Peyer's patch (tissue), 4 donors: ENCODE results near the gene ITCH. TPM values are rescaled to one million over a fixed set of nuclear protein-coding genes. Genes with fewer than 3 reads are reported as not detected.
"Not testable (repeated sequence)": the region's sequence is repeated elsewhere in the genome, so short reads cannot be mapped to it uniquely, and the experiment has no call there.

Experiments used
- DNase-seq, 3 donors: peaks; one replicate each; pipeline ENCODE4 v3.0.0-alpha.2; 2017 to 2019
- H3K27ac ChIP-seq, 4 donors: fragments of 200-600 bp; sonication (generic); one replicate each; pipeline ENCODE4 v1.5.1; 2016 to 2019
- H3K27me3 ChIP-seq, 2 donors: fragments of 200-600 bp; sonication (generic); one replicate each; pipeline ENCODE4 v1.5.1; 2019
- H3K36me3 ChIP-seq, 3 donors: fragments of 200-600 bp; sonication (generic); one replicate each; pipeline ENCODE4 v1.5.1; 2016 to 2019
- H3K4me1 ChIP-seq, 4 donors: fragments of 200-600 bp; sonication (generic); one replicate each; pipeline ENCODE4 v1.5.1; 2016 to 2019
- H3K4me3 ChIP-seq, 4 donors: fragments of 200-600 bp; sonication (generic); 1 replicate in 3 of 4; 2 replicates in 1 of 4; pipeline ENCODE4 v1.5.1; 2016 to 2019; ENCODE audit warnings: mild to moderate bottlenecking in 1 of 4
- H3K9me3 ChIP-seq, 4 donors: fragments of 200-600 bp; sonication (generic); one replicate each; pipeline ENCODE4 v1.5.1; 2016 to 2019; ENCODE audit warnings: mild to moderate bottlenecking in 1 of 4
- CTCF ChIP-seq, 6 experiments: fragments of 450-650 bp in 4 of 6; fragments of 200-600 bp in 2 of 6; sonication (generic) in 1 of 6; IDR thresholded peaks; one replicate each; pipeline ENCODE4 v1.5.1; 2017 to 2019; ENCODE audit warnings: antibody characterized with exemption in 6 of 6, mild to moderate bottlenecking in 3 of 6, moderate library complexity in 1 of 6
- POLR2A ChIP-seq, 2 donors: fragments of 450-650 bp; IDR thresholded peaks; one replicate each; pipeline ENCODE4 v1.5.1; 2017; ENCODE audit warnings: antibody characterized with exemption in 2 of 2, mild to moderate bottlenecking in 2 of 2, moderate library complexity in 2 of 2
- total RNA-seq, 4 donors: library from RNA; depleted of rRNA; stranded (reverse); fragments of >200 nt; gene quantifications; one replicate each; pipeline ENCODE4 v1.1.0, GENCODE V29; 2016

The ITCH gene
- total RNA-seq, 4 donors from 2014 or later: 43.6 to 69.3 (median 59.8) TPM

- Histone ChIP-seq H3K9me3 (no peaks in the 10 kb centered on the region), H3K27ac (peak overlapping the region in 3 of 4 donors; percentile 51 to 86 (median 81)), H3K4me3 (peak overlapping the region in 1 of 4 donors; percentile 3), H3K36me3 (no peaks in the 10 kb centered on the region), H3K4me1 (peaks cover 0 to 12% (median 0%) of the 10 kb centered on the region in 4 donors), H3K27me3 (no peaks in the 10 kb centered on the region)
- DNase-seq: peak in 2 of 3 donors; percentile 64 to 67
- TF ChIP-seq POLR2A (IDR thresholded peaks at IDR 0.05): no peak
- no peak for TF ChIP-seq CTCF (IDR thresholded peaks at IDR 0.05)
Measured at GRCh38 chr20:34343458-34344211, 19.4 kb upstream of the ITCH start.

GRCh38 chr20:34344238-34344637, 18.8 kb upstream of the ITCH start:
- Histone ChIP-seq H3K4me3 (no peak overlapping the region), H3K36me3 (no peaks in the 10 kb centered on the region), H3K9me3 (no peaks in the 10 kb centered on the region), H3K27me3 (no peaks in the 10 kb centered on the region), H3K27ac (peak overlapping the region in 3 of 4 donors; percentile 41 to 86 (median 43)), H3K4me1 (peaks cover 0 to 12% (median 0%) of the 10 kb centered on the region in 4 donors)
- no peak for DNase-seq
- TF ChIP-seq POLR2A (IDR thresholded peaks at IDR 0.05) (no peak), CTCF (IDR thresholded peaks at IDR 0.05) (no peak)

DNA sequence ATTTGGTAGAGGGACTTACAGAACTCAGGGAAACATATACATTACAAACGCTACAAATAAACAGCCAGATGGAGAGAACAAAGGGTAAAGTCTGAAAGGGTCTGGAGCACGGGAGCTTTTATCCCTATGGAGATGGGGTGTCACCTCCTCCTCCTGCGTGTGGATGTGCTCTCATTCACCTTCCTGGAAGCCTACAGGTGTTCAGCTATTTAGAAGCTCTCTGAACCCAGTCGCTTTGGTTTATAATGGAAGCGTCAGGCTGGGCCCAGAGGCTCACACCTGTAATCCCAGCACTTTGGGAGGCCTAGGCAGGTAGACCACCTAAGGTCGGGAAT, 17.7 kb upstream of the ITCH start:
- Histone ChIP-seq H3K27me3 (no peaks in the 10 kb centered on the region), H3K9me3 (no peaks in the 10 kb centered on the region), H3K27ac (peak overlapping the region in 2 of 4 donors; percentile 45 to 86), H3K36me3 (no peaks in the 10 kb centered on the region), H3K4me3 (no peak overlapping the region), H3K4me1 (peaks cover 0 to 12% (median 0%) of the 10 kb centered on the region in 4 donors)
- TF ChIP-seq POLR2A (IDR thresholded peaks at IDR 0.05) (no peak), CTCF (IDR thresholded peaks at IDR 0.05) (no peak)
- DNase-seq: no peak

DNA sequence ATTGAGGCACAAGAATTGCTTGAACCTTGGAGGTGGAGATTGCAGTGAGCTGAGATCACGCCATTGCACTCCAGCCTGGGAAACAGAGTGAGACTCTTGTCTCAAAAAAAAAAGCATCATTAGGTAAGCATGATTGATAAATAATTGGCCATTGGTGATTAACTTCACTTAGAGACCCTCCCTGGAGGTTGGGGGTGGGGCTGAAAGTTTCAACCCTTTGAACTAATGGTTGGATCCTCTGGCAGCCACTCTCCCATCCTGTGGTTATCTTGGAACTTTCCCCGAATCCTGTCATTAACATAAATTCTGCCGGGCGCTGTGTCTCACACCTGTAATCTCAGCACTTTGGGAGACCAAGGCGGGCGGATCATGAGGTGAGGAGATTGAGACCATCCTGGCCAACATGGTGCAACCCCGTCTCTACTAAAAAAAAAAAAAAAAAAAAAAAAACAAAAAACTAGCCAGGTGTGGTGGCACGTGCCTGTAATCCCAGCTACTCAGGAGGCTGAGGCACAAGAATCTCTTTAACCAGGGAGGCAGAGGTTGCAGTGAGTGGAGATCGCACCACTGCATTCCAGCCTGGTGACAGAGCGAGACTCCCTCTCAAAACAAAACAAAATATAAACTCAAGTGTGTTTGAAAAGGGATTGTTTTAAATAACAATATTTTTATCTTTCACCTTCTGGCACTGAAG, 17.1 kb upstream of the ITCH start:
- H3K9me3 ChIP-seq, H3K36me3 ChIP-seq, H3K27me3 ChIP-seq, DNase-seq, H3K4me3 ChIP-seq, H3K27ac ChIP-seq: not testable (repeated sequence)
- peaks cover 0 to 12% (median 0%) of the 10 kb centered on the region in 4 donors for H3K4me1 ChIP-seq

DNA sequence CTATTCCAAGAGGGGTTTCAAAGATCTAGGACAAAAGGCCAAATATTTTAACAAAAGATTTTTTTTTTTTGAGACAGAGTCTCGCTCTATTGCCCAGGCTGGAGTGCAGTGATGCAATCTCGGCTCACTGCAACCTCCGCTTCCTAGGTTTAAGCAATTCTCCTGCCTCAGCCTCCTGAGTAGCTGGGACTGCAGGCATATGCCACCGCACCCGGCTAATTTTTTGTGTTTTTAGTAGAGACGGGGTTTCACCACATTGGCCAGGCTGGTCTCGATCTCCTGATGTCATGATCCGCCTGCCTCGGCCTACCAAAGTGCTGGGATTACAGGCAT, 16.6 kb upstream of the ITCH start:
- H3K4me3 ChIP-seq, DNase-seq, H3K27ac ChIP-seq, H3K27me3 ChIP-seq, H3K36me3 ChIP-seq, H3K9me3 ChIP-seq: not testable (repeated sequence)
- H3K4me1 ChIP-seq: peaks cover 0 to 12% (median 0%) of the 10 kb centered on the region in 4 donors

- H3K27ac ChIP-seq: no peak overlapping the region
- no peaks in the 10 kb centered on the region for H3K9me3 ChIP-seq
- peaks cover 0 to 12% (median 0%) of the 10 kb centered on the region in 4 donors for H3K4me1 ChIP-seq
- TF ChIP-seq CTCF (IDR thresholded peaks at IDR 0.05): no peak
- TF ChIP-seq POLR2A (IDR thresholded peaks at IDR 0.05): no peak
- H3K36me3 ChIP-seq: no peaks in the 10 kb centered on the region
- DNase-seq: no peak
- H3K4me3 ChIP-seq: no peak overlapping the region
- H3K27me3 ChIP-seq: no peaks in the 10 kb centered on the region
Measured at GRCh38 chr20:34347571-34347970, 15.5 kb upstream of the ITCH start.
